ENCODE measurements around the gene B3GALT2.
"Not testable (repeated sequence)": the region's sequence is repeated elsewhere in the genome, so short reads cannot be mapped to it uniquely, and the experiment has no call there.

Gene B3GALT2

GRCh38 chr1:193185901-193186731 is at the start of gene B3GALT2:
Gene B3GALT2, minus strand, starts transcription at chr1:193186613. Its CDS starts 5,051 bp downstream, at chr1:193181562.
- no peak for DNase-seq (ENCODE audit: low read depth)

GRCh38 chr1:193234530-193234929 is 48.1 kb upstream of the B3GALT2 start:
- no peak for DNase-seq (ENCODE audit: low read depth)

GRCh38 chr1:193231146-193231545 is 44.7 kb upstream of the B3GALT2 start:
- not testable (repeated sequence) for DNase-seq (ENCODE audit: low read depth)

- no peak for DNase-seq (ENCODE audit: low read depth)
Observed at GRCh38 chr1:193229136-193229535, 42.7 kb upstream of the B3GALT2 start.

GRCh38 chr1:193222056-193222615 is 35.7 kb upstream of the B3GALT2 start:
- DNase-seq (ENCODE audit: low read depth), result no peak

- DNase-seq (ENCODE audit: low read depth), result no peak
Observed at GRCh38 chr1:193221651-193222050, 35.2 kb upstream of the B3GALT2 start.

- no peak for DNase-seq (ENCODE audit: low read depth)
Observed at GRCh38 chr1:193219391-193219790, 33.0 kb upstream of the B3GALT2 start.

- DNase-seq (ENCODE audit: low read depth), result no peak
Observed at GRCh38 chr1:193216920-193217319, 30.5 kb upstream of the B3GALT2 start.

- no peak for DNase-seq (ENCODE audit: low read depth)
Observed at GRCh38 chr1:193213998-193214397, 27.6 kb upstream of the B3GALT2 start.

GRCh38 chr1:193212637-193213036 is 26.2 kb upstream of the B3GALT2 start:
- no peak for DNase-seq (ENCODE audit: low read depth)

- DNase-seq (ENCODE audit: low read depth), result no peak
Observed at GRCh38 chr1:193211539-193211938, 25.1 kb upstream of the B3GALT2 start.

- no peak for DNase-seq (ENCODE audit: low read depth)
Observed at GRCh38 chr1:193210996-193211395, 24.6 kb upstream of the B3GALT2 start.

- no peak for DNase-seq (ENCODE audit: low read depth)
Observed at GRCh38 chr1:193201021-193201420, 14.6 kb upstream of the B3GALT2 start.

GRCh38 chr1:193199940-193200339 is 13.5 kb upstream of the B3GALT2 start:
- no peak for DNase-seq (ENCODE audit: low read depth)

- no peak for DNase-seq (ENCODE audit: low read depth)
Observed at GRCh38 chr1:193192586-193192985, 6.2 kb upstream of the B3GALT2 start.

GRCh38 chr1:193190096-193190744 is 3.8 kb upstream of the B3GALT2 start:
- DNase-seq (ENCODE audit: low read depth), result no peak

GRCh38 chr1:193189442-193190095 is 3.2 kb upstream of the B3GALT2 start:
- DNase-seq (ENCODE audit: low read depth), result no peak

GRCh38 chr1:193188915-193189314 is 2.5 kb upstream of the B3GALT2 start:
- not testable (repeated sequence) for DNase-seq (ENCODE audit: low read depth)

GRCh38 chr1:193187114-193187513 is 701 bp upstream of the B3GALT2 start:
- no peak for DNase-seq (ENCODE audit: low read depth)

- no peak for DNase-seq (ENCODE audit: low read depth)
Observed at GRCh38 chr1:193185211-193185610, 1.2 kb downstream of the B3GALT2 start.

- DNase-seq (ENCODE audit: low read depth), result no peak
Observed at GRCh38 chr1:193184776-193185175, 1.6 kb downstream of the B3GALT2 start.

GRCh38 chr1:193183019-193183627 is 3.3 kb downstream of the B3GALT2 start:
- peak; percentile 18 for DNase-seq (ENCODE audit: low read depth)

Measured in CMK (cell line).